HG02642 (cell line): ENCODE data around the gene DHX16.

ENCODE experiments used
- ATAC-seq: cut with Tn5 transposase; IDR thresholded peaks from one replicate; pipeline ENCODE4 v1.9.1; 2021; ENCODE audit warnings: mild to moderate bottlenecking; ENCODE audit not compliant: unreplicated experiment, poor library complexity

DHX16 gene

DNA sequence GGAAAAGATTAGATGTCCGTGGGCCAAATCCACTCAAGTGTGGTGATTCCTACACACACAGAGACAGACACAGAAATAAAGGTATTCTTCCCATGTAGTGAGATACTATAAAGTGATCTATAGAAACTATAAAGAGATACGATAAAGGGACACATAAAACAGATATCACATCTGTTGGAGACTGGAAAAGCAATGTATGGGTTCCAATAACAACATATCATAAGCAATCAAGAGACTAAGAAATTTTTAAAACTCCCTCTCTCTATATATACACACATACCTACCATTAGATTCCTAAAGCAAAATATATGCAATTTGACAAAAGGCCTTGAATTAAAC is 61.0 kb downstream of the DHX16 start:
- ATAC-seq: no peak

DNA sequence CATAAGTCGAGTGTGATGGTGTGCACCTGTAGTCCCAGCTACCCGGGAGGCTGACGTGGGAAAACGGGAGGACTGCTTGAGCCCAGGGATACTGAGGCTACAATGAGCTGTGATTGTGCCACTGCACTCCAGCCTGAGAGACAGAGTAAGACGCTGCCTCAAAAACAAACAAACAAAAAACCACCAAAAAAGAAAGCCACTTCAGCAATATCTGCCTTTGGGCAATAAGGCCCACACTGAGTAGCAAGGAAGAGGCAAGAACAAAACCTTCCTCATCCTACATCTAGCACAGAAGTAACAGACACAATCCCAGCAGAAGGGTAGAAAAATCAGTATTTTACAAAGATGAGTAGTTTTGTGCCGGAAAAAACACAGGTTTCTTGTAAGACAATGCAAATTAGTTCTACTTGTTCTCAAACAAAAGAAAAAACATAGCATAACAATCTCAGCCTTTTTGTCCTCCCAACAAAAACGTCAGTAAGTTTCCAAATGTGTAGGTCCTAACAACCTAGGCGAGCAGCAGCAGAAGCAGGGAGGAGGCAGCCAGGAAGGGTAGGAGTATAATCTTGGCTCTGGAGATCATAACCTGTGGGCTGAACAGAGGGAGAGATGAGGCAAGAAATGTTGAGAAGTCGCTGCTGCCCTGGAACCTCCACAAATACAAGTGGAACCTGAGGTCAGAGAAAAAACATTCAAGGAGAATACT is 61.5 kb downstream of the DHX16 start:
- ATAC-seq: no peak

DNA sequence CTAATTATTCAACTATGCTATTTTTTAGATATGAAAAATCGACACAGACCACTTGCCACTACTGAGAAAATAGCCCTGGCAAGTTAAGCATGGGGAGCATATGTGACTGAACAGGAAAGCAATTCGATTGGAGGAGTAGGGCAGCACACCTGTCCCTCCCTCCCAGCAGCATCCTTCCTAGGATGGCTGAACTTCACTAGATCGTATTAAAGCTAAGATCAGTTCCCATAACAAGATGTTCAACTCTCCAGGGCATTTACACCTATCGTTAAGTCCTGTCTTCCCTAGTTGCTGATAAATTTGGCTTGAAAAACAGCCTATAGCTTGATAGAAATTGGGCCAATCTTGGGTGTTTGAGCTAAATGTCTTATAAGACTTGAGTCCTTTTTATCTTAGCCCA is 62.7 kb downstream of the DHX16 start:
- ATAC-seq: no peak

DNA sequence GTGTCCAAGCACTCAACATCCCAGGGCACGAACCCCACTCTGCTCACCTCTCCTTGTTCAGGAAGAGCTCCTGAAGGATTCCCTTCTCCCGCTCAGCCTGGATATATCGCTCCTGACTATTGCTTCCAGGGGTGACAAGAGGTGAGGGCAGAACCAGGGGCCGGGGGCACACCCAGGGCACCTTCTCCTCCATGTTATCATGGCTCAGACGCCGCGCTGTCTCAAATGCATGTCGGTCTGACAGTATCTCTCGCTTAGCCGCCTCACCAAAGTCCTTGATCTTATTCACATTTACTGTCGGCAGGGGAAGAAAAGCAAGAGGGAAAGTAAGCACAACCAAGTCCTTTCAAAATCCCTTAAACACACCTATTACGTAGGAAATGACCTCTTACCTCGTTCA is 68.8 kb downstream of the DHX16 start:
- ATAC-seq: no peak
